A673 (cell line): Measurements from ENCODE around the gene AMBRA1. TPM values are rescaled to one million over a fixed set of nuclear protein-coding genes. Genes with fewer than 3 reads are reported as not detected.
"Not testable (repeated sequence)": the region's sequence is repeated elsewhere in the genome, so short reads cannot be mapped to it uniquely, and the experiment has no call there.

ENCODE experiments used
- BruUV-seq: library from RNA; stranded (reverse); fragments of 400-500 nt; replicated peaks from 2 replicates; lab custom pipeline; 2021; lab: Mats Ljungman, UMichigan
- CTCF ChIA-PET: fragments of 300-600 bp; sonication (Branson Sonifier 250); formaldehyde crosslinking; loops from one replicate; lab custom pipeline; 2022; ENCODE audit warnings: antibody characterized with exemption; lab: Charles Lee
- POLR2A ChIA-PET: fragments of 300-600 bp; sonication (Branson Sonifier 250); formaldehyde crosslinking; loops from one replicate; lab custom pipeline; 2022; ENCODE audit warnings: antibody characterized with exemption; ENCODE audit not compliant: low non-redundant PET; lab: Charles Lee
- DNase-seq: peaks from one replicate; pipeline ENCODE4 v3.0.0-alpha.2; 2015; ENCODE audit warnings: low spot score
- H3K27ac ChIP-seq: fragments of 200-600 bp; sonication (generic); 2 replicates; pipeline ENCODE4 v1.5.1; 2016; ENCODE audit warnings: mixed run types, low read depth, mild to moderate bottlenecking, mixed read lengths, antibody characterized with exemption, low read length; ENCODE audit not compliant: poor library complexity, severe bottlenecking
- H3K27me3 ChIP-seq: fragments of 200-600 bp; sonication (generic); replicated peaks from 2 replicates; pipeline ENCODE4 v1.6.1; 2017; ENCODE audit warnings: mixed run types, low read depth, mild to moderate bottlenecking, mixed read lengths, antibody characterized with exemption, low read length; ENCODE audit not compliant: insufficient read depth, poor library complexity
- H3K36me3 ChIP-seq: fragments of 200-600 bp; sonication (generic); 2 replicates; pipeline ENCODE4 v1.6.1; 2016; ENCODE audit warnings: mixed run types, mild to moderate bottlenecking, mixed read lengths, antibody characterized with exemption, low read length; ENCODE audit not compliant: insufficient read depth, poor library complexity, severe bottlenecking
- H3K4me1 ChIP-seq: fragments of 200-600 bp; sonication (generic); 2 replicates; pipeline ENCODE4 v1.6.1; 2017; ENCODE audit warnings: mixed run types, mild to moderate bottlenecking, mixed read lengths, antibody characterized with exemption, low read length; ENCODE audit not compliant: insufficient read depth, poor library complexity, severe bottlenecking
- H3K4me3 ChIP-seq: fragments of 200-600 bp; sonication (generic); 2 replicates; pipeline ENCODE4 v1.5.1; 2016; ENCODE audit warnings: low read depth, mixed run types, mild to moderate bottlenecking, mixed read lengths, low read length; ENCODE audit not compliant: poor library complexity, severe bottlenecking
- H3K9me3 ChIP-seq: fragments of 200-600 bp; sonication (generic); 2 replicates; pipeline ENCODE4 v1.6.1; 2016; ENCODE audit warnings: mixed run types, low read depth, mild to moderate bottlenecking, mixed read lengths, antibody characterized with exemption, low read length; ENCODE audit not compliant: poor library complexity, severe bottlenecking
- EZH2 ChIP-seq: fragments of 200-600 bp; sonication (generic); IDR thresholded peaks from 2 replicates; pipeline ENCODE4 v1.6.1; 2017; ENCODE audit warnings: borderline replicate concordance, low read depth, mild to moderate bottlenecking, mixed read lengths, antibody characterized with exemption, low read length; ENCODE audit not compliant: poor library complexity, severe bottlenecking
- intact Hi-C: fragments of 100-400 bp; cut with micrococcal nuclease; formaldehyde crosslinking; loops from one replicate; pipeline ENCODE4 v1.10.0; 2022; ENCODE audit not compliant: unreplicated experiment
- total RNA-seq: library from RNA; stranded (reverse); gene quantifications from 2 replicates; pipeline ENCODE4 v1.2.3, GENCODE V29; 2021
- TF ChIP-seq, protein P1 (sequence below): fragments of 300-800, 200-600 bp; sonication (generic); conservative IDR thresholded peaks from 2 replicates; pipeline ENCODE4 v1.5.1; 2017; ENCODE audit warnings: low read depth, mild to moderate bottlenecking, antibody characterized with exemption, low read length, moderate library complexity, mixed read lengths

The AMBRA1 gene
- total RNA-seq, 1 experiment from 2014 or later, result 78.1 TPM

GRCh38 chr11:46373787-46374740 lies 219.8 kb downstream of the AMBRA1 start:
- Histone ChIP-seq H3K4me1 (peaks cover 4% of the 10 kb centered on the region), H3K4me3 (no peak overlapping the region), H3K27me3 (no peaks in the 10 kb centered on the region), H3K36me3 (peaks cover 58% of the 10 kb centered on the region), H3K27ac (no peak overlapping the region), H3K9me3 (no peaks in the 10 kb centered on the region)
- no peak for DNase-seq
- ChIA-PET POLR2A (interaction anchor here (0.7 kb wide), 1 partner anchor 8 kb away, joined by 3 read pairs; no protein-coding TSS in a partner anchor), CTCF (interaction anchor here (0.6 kb wide), 1 partner anchor 83 kb away, joined by 3 read pairs; no protein-coding TSS in a partner anchor)
- no TSS peak for BruUV-seq
- TF ChIP-seq EZH2, result no peak
- TF ChIP-seq, protein P1, sequence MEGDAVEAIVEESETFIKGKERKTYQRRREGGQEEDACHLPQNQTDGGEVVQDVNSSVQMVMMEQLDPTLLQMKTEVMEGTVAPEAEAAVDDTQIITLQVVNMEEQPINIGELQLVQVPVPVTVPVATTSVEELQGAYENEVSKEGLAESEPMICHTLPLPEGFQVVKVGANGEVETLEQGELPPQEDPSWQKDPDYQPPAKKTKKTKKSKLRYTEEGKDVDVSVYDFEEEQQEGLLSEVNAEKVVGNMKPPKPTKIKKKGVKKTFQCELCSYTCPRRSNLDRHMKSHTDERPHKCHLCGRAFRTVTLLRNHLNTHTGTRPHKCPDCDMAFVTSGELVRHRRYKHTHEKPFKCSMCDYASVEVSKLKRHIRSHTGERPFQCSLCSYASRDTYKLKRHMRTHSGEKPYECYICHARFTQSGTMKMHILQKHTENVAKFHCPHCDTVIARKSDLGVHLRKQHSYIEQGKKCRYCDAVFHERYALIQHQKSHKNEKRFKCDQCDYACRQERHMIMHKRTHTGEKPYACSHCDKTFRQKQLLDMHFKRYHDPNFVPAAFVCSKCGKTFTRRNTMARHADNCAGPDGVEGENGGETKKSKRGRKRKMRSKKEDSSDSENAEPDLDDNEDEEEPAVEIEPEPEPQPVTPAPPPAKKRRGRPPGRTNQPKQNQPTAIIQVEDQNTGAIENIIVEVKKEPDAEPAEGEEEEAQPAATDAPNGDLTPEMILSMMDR, result no peak
- intact Hi-C loops, result no loop called here

GRCh38 chr11:46372501-46372900 lies 221.3 kb downstream of the AMBRA1 start:
- intact Hi-C loops, BruUV-seq, POLR2A ChIA-PET, H3K4me3 ChIP-seq, H3K9me3 ChIP-seq, H3K4me1 ChIP-seq, H3K27me3 ChIP-seq, DNase-seq, H3K27ac ChIP-seq: not testable (repeated sequence)
- peaks cover 59% of the 10 kb centered on the region for H3K36me3 ChIP-seq
- CTCF ChIA-PET, result interaction anchor here (0.6 kb wide), 1 partner anchor 95 kb away, joined by 3 read pairs; the partner anchor contains the start of gene CREB3L1

DNA sequence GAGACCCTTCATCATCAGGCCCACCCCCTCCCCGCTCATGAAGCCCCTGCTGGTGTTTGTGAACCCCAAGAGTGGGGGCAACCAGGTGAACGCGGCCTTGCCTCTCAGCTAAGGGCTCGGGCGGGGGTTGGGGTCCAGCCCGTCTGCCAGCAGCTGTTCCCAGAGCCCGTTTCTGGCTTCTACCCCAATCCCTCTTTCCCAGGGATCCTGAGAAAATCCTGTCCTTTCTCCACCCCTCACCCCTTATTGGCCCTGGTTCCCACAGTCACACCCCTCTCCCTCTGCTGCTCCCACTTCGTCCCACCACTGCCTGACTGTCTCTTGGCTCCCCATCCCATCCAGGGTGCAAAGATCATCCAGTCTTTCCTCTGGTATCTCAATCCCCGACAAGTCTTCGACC lies 221.7 kb downstream of the AMBRA1 start:
- Histone ChIP-seq H3K36me3 (peaks cover 56% of the 10 kb centered on the region), H3K4me1 (peaks cover 10% of the 10 kb centered on the region), H3K9me3 (no peaks in the 10 kb centered on the region), H3K27ac (peak overlapping the region; percentile 12), H3K27me3 (no peaks in the 10 kb centered on the region), H3K4me3 (no peak overlapping the region)
- POLR2A ChIA-PET, result no interaction called here
- CTCF ChIA-PET, result interaction anchor here (0.6 kb wide), 1 partner anchor 94 kb away, joined by 3 read pairs; the partner anchor contains the start of gene CREB3L1
- intact Hi-C loops, result no loop called here
- TF ChIP-seq, protein P1, result no peak
- no peak for TF ChIP-seq EZH2
- DNase-seq, result no peak
- BruUV-seq, result no TSS peak

DNA sequence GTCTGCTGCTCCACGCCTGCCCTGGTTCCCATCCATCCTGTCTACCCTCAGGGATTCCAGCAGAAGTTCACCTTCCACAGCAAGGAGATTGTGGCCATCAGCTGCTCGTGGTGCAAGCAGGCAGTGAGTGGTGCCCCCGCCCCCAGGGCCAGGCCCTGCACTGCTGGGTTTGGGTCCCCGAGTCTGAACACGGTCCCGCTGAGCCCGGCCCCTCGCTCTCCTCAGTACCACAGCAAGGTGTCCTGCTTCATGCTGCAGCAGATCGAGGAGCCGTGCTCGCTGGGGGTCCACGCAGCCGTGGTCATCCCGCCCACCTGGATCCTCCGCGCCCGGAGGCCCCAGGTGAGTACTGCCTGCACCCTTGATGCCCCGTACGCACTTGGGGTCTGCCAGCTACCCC lies 222.6 kb downstream of the AMBRA1 start:
- H3K27me3 ChIP-seq, DNase-seq, intact Hi-C loops, CTCF ChIA-PET, BruUV-seq, H3K4me3 ChIP-seq, POLR2A ChIA-PET, H3K27ac ChIP-seq, H3K9me3 ChIP-seq: not testable (repeated sequence)
- H3K36me3 ChIP-seq, result peaks cover 49% of the 10 kb centered on the region
- H3K4me1 ChIP-seq, result peaks cover 13% of the 10 kb centered on the region
